ENCODE data around the gene DOC2A.

DOC2A gene

DNA sequence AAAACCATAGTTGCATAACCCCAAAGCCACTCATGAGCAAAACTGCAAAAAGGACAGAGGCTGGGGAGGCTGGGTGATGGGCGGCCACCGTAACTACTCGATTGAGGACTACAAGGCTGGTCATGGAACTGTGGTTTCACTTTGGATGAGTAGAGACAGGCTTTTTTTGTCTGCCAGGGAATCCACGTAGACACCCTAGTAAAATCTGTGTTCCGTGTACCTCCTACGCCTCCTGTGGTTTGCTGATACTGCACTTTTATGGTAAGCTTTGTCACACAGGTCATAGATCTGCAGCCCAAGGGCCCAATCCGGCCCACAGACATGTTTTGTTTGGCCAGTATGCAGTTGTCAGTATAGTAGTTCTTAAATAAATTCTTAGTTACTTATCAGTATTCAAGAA, 22.4 kb upstream of the DOC2A start:
- H3K27me3 Mint-ChIP-seq, result peaks cover 54 to 73% of the 10 kb centered on the region in 2 donors
- H3K4me1 Mint-ChIP-seq (ENCODE audit: low read depth in 2 of 2), result peaks cover 5 to 8% of the 10 kb centered on the region in 2 donors
- no peak for ATAC-seq (replicated peaks)

DNA sequence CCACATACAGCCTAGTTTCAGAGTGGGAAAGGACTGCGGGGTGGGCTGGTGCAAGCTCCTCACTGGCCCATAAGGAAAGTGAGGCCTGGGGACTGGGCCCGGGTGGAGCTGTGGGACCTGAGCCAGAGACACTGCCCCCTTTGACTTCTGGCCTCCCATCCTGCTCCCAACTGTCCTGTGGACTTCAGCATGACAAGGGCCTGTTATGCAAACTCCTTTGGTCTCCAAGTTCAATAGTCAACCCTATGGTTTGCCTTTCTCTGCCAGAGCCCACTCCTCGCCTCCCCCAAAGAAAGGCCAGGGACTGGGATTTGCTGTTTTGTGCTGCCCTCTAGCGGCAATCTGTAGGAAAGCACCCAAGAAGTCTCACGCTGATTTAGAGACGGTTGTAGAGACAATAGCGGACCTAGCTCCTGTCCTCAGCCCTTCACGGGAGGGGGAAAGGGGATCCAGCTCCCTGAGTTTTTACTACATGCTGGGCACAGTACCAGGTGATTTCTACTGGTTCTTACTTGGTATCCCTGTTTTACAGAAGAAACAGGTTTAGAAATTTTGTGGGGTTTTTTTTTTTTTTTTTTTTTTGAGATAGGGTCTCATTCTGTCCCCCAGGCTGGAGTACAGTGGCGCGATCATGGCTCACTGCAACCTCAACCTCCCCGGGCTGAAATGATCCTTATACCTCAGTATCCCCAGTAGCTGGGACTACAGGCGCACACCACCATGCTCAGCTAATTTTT, 21.4 kb upstream of the DOC2A start:
- ATAC-seq (replicated peaks) (peak; percentile 69), DNase-seq (peak; percentile 50 to 65 (median 57))
- peak overlapping the region; percentile 40 to 54 for H3K4me3 Mint-ChIP-seq
- H3K36me3 Mint-ChIP-seq (ENCODE audit: insufficient read depth), result no peaks in the 10 kb centered on the region
- H3K27ac Mint-ChIP-seq, result no peak overlapping the region
- H3K4me1 Mint-ChIP-seq (ENCODE audit: low read depth in 2 of 2), result peaks cover 5 to 8% of the 10 kb centered on the region in 2 donors
- H3K9me3 Mint-ChIP-seq, result no peaks in the 10 kb centered on the region
- peaks cover 64 to 83% of the 10 kb centered on the region in 2 donors for H3K27me3 Mint-ChIP-seq

More for the DNA sequence above, 22.4 kb upstream of the DOC2A start:
- no peak overlapping the region for H3K27ac Mint-ChIP-seq
- no peaks in the 10 kb centered on the region for H3K9me3 Mint-ChIP-seq
- no peak for DNase-seq
- no peak overlapping the region for H3K4me3 Mint-ChIP-seq
- no peaks in the 10 kb centered on the region for H3K36me3 Mint-ChIP-seq (ENCODE audit: insufficient read depth)

DNA sequence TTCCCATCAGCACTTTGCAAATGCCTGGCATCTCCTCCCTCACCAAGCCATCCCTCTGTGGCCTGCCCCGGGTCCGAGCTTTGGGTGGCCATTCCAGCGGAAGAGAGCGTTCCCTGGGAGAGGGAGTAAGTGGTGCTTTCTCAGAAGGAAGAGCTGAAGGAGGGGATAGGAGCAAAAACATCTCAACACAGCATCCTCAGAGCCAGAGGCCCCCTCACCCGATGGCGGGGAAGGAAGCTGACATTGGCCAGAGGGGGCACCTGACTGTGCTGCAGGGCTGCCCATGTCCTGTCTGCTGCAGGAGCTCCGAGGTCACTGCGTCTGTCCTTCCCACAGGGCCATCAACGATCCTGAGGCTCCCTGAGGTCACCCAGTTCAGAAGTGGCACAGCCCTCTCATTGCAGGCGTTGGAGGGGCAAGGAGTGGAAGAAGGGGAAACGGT, 20.7 kb upstream of the DOC2A start:
- Mint-ChIP-seq H3K27ac (no peak overlapping the region), H3K9me3 (no peaks in the 10 kb centered on the region), H3K36me3 (ENCODE audit: insufficient read depth) (no peaks in the 10 kb centered on the region), H3K4me3 (peak overlapping the region in 1 of 2 donors; percentile 25), H3K4me1 (ENCODE audit: low read depth in 2 of 2) (peaks cover 5 to 8% of the 10 kb centered on the region in 2 donors), H3K27me3 (peaks cover 71 to 90% of the 10 kb centered on the region in 2 donors)
- ATAC-seq (replicated peaks) (no peak), DNase-seq (no peak)

DNA sequence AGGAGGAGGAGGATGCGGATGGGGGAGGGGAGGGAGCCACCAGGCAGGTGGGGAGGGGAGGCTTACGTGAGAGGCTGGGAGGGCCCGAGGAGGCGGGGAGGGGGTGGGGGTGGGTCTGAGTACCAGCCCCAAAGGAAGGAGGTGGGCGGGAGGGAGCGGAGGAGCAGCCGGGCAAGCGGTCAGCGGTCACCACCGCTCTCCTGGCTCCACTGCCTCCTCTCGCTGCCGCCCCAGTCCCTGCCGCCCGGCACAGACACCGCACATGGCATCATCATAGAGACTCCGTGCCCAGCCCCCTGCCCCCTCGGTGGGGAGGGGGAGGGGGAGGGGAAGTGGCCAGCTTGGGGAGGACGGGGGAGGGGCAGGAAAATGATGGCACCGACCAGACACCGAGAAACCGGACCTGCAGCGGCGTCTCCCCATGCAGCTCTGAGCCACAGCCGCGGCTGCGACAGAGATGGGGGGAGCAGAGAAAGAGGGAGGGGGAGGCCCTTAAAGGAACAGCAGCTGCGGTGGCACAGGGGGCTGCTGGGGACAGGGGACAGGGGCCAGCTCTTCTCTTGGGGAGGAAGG, 20.1 kb upstream of the DOC2A start, which contains the start of gene TLCD3B:
Gene TLCD3B, minus strand, starts transcription at position 431 of the 573 bp plus-strand sequence. CDS start 744 bp downstream, outside the sequence.
- ATAC-seq (replicated peaks), result peak; percentile 31
- no peak for DNase-seq
- Mint-ChIP-seq H3K4me1 (ENCODE audit: low read depth in 2 of 2) (peaks cover 5 to 8% of the 10 kb centered on the region in 2 donors), H3K27me3 (peaks cover 74 to 95% of the 10 kb centered on the region in 2 donors), H3K27ac (no peak within 1 kb of the TSS), H3K9me3 (no peaks in the 10 kb centered on the region), H3K36me3 (ENCODE audit: insufficient read depth) (no peaks in the 10 kb centered on the region), H3K4me3 (peak within 1 kb of the TSS; percentile 40 to 71)

DNA sequence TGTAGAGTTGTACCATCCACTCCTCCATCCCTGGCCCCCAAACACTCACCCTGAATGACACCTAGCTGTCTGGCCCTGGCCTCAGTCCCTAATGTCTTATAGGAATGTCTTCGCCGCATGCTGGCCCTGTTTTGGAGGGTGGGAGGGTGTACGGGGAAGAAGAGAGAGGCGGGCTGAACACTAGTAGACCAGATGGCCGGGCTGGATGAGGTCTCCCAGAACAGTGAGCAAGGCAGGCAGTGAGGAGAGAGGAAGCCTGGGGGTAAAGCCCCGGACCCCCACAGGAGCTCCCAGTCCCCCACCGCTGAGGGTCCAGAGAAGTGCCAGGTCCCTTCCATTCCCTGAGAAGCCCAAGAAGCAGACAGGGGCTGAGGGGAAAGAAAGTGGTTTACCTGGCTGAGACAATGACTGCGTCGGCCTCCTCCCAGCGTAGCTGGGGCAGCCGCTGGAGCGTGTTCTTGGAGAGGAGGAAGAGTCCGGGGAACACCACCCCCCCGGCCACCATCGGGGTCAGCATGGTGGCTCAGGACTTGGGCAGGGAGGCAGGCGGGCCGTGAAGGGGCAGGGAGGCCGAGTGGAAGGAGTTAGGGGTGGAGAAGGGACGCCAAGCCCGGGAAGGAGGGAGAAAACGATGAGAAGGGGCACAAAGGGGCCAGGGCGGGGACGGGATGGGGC, 19.3 kb upstream of the DOC2A start:
- Mint-ChIP-seq H3K27me3 (peaks cover 74 to 95% of the 10 kb centered on the region in 2 donors), H3K27ac (no peak overlapping the region), H3K9me3 (no peaks in the 10 kb centered on the region), H3K36me3 (ENCODE audit: insufficient read depth) (no peaks in the 10 kb centered on the region), H3K4me3 (peak overlapping the region; percentile 40 to 71), H3K4me1 (ENCODE audit: low read depth in 2 of 2) (peaks cover 5 to 8% of the 10 kb centered on the region in 2 donors)
- DNase-seq (no peak), ATAC-seq (replicated peaks) (no peak)

DNA sequence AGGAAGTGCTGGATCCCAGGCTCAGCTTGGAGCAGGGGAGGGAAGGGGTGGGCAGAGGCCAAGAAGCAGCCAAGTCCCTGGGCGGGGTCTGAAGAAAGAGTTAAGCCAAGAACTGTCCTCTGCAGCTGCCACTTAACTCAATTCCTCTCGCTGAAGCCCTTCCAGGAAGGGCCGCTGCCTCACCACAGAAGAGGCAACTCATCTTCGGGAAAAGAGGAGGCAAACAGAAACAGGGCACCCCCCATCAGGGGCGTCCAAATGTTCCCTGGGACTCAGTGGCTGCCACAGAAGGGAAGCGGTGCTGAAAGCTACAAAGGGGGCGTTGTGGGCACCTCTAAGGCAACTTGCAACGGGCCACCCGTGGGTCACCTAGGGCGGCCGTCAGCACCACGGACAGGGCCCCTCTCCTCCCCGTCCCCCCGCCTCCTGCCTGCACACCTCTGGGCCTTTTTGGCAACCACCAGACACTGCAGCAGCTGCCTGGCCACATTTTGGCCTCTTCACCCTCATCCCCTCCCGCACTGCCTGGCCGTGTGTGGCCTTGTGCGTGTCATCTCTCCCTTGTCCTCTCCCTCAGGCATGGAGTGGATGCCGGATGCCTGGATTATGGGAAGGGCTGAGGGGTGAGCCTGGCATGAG, 17.7 kb upstream of the DOC2A start:
- DNase-seq (no peak), ATAC-seq (replicated peaks) (peak; percentile 37)
- H3K4me1 Mint-ChIP-seq (ENCODE audit: low read depth in 2 of 2), result peaks cover 5 to 9% of the 10 kb centered on the region in 2 donors
- H3K9me3 Mint-ChIP-seq, result no peaks in the 10 kb centered on the region
- peaks cover 70 to 93% of the 10 kb centered on the region in 2 donors for H3K27me3 Mint-ChIP-seq
- H3K27ac Mint-ChIP-seq, result no peak overlapping the region
- peak overlapping the region in 1 of 2 donors; percentile 43 for H3K4me3 Mint-ChIP-seq
- no peaks in the 10 kb centered on the region for H3K36me3 Mint-ChIP-seq (ENCODE audit: insufficient read depth)

DNA sequence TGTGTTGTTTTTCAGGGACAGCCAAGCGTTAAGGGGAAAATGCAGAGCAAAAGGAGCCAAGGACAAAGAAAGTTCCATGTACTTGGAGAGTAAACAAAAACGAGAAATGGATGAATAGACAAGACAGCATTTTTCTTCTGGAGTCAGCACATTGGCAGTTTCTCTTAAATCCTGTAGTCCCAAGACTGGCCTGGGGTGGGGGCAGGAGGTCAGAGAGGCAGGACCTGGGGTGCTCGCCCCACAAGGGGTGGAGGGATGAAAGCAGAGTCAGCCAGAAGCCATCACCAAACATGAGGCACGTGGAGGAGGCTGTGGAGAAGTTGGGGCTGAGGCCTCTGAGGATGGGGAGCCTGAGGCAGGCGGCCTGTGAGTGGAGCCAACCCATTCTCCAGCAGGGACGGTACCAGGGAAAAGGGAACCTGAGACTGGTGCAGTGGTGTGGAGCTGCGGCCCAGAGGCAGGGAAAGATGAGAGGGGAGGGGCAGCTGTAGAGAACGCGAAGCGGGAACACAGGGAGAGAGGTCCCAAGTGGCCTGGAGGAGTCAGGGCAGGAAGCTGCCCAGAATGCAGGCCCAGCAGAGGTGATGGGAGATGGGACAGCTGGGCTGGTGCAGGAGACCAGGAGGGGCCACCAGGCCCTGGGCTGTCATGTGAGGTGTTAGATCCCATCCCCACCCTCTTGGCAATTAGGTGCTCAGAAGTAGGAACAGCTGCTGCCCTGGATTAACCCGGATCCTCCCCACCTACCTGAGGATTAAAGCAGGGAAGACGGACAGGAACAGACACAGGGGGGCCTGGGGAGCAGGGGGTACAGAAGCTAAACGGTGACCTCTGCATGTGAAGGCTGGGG, 17.0 kb upstream of the DOC2A start:
- H3K4me3 Mint-ChIP-seq, result no peak overlapping the region
- H3K27me3 Mint-ChIP-seq, result peaks cover 66 to 86% of the 10 kb centered on the region in 2 donors
- no peaks in the 10 kb centered on the region for H3K9me3 Mint-ChIP-seq
- H3K27ac Mint-ChIP-seq, result no peak overlapping the region
- no peaks in the 10 kb centered on the region for H3K36me3 Mint-ChIP-seq (ENCODE audit: insufficient read depth)
- ATAC-seq (replicated peaks) (no peak), DNase-seq (no peak)
- peaks cover 5 to 9% of the 10 kb centered on the region in 2 donors for H3K4me1 Mint-ChIP-seq (ENCODE audit: low read depth in 2 of 2)

DNA sequence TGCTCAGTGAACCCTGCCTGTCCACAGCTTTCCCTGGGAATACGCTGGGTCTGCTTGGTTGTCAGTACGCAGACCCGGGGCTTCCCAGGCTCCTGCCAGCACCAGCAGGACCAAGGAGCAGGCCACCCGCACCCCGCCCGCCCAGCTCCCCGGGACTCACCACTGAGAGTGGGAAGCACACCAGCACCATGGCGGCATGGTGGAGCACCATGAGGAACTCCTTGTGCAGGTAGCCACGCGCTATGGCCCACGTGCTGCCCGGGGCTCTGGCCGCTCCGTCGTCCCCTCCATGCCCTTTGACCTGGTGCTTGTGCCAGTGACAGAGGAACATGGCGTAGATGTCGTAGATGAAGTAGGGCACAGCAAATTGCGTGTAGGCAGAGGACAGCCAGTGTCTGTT, 15.6 kb upstream of the DOC2A start:
- ATAC-seq (replicated peaks) (no peak), DNase-seq (no peak)
- no peak overlapping the region for H3K4me3 Mint-ChIP-seq
- H3K4me1 Mint-ChIP-seq (ENCODE audit: low read depth in 2 of 2), result peaks cover under 1 to 9% of the 10 kb centered on the region in 2 donors
- no peaks in the 10 kb centered on the region for H3K36me3 Mint-ChIP-seq (ENCODE audit: insufficient read depth)
- peak overlapping the region; percentile 22 to 76 for H3K27ac Mint-ChIP-seq
- peaks cover 54 to 73% of the 10 kb centered on the region in 2 donors for H3K27me3 Mint-ChIP-seq
- no peaks in the 10 kb centered on the region for H3K9me3 Mint-ChIP-seq

DNA sequence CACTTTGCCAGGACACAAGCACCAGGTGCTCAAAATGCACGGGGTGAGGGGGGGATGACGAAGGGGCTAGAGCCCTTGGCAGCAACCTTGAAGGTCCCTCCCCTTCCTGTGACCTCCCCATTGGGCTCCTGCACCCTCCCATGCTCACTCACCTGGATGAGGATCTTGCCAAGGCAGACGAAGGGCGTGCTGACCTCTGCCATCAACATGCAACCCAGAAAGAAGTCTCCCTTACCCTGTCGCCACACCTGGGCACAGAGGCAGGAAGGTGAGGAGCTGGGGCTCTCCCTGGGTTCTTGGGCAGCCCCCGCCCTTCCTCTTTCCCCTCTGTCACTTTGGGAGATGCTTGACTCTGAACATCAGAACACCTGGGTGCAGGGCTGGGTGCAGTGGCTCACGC, 14.7 kb upstream of the DOC2A start:
- H3K27ac Mint-ChIP-seq, result no peak overlapping the region
- peaks cover 9 to 14% of the 10 kb centered on the region in 2 donors for H3K4me1 Mint-ChIP-seq (ENCODE audit: low read depth in 2 of 2)

DNA sequence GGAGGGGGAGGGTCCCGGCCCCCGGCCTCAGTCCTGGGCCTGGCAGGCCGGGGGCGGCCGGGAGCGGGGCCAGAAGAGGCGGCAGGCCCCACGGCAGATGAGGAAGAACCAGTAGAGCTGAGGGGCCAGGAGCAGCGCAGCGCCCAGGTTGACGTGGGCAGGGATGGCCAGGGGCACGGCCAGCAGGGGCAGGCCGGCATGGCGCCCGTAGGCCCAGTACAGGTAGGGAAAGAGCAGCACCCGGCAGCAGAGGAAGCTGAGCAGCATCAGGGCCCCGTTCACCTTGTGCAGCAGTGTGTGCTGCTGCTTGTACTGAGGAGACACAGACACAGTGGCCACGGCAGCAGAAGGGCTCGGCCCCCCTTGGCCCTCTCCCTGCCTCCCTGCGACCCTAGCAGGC, 14.3 kb upstream of the DOC2A start:
- no peaks in the 10 kb centered on the region for H3K36me3 Mint-ChIP-seq (ENCODE audit: insufficient read depth)
- peaks cover 48 to 61% of the 10 kb centered on the region in 2 donors for H3K27me3 Mint-ChIP-seq
- DNase-seq, result no peak
- no peak overlapping the region for H3K4me3 Mint-ChIP-seq
- H3K27ac Mint-ChIP-seq, result no peak overlapping the region
- no peak for ATAC-seq (replicated peaks)
- peaks cover 9 to 12% of the 10 kb centered on the region in 2 donors for H3K4me1 Mint-ChIP-seq (ENCODE audit: low read depth in 2 of 2)
- no peaks in the 10 kb centered on the region for H3K9me3 Mint-ChIP-seq

More for the DNA sequence above, 14.7 kb upstream of the DOC2A start:
- DNase-seq (no peak), ATAC-seq (replicated peaks) (no peak)
- Mint-ChIP-seq H3K4me3 (no peak overlapping the region), H3K27me3 (peaks cover 52 to 66% of the 10 kb centered on the region in 2 donors), H3K9me3 (no peaks in the 10 kb centered on the region), H3K36me3 (ENCODE audit: insufficient read depth) (no peaks in the 10 kb centered on the region)

DNA sequence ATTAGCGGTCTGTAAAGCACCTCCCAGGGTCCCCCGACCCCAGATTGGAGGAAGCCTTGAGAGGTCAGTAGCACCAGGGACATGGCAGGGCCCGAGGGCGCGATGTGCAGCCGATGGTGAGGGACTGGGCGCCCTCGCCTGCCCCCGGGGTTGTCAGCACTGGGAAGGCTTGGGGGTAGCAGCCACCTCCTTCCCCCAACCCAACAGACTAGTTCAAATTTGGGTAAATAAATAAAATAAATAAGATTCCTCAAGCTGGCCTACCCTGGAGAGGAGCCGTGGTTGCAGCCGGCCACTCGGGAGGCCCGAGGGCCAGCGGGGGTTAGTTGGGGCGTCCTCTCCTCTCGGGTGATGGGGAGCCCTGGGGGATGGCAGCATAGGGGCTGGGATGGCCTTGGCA, 13.6 kb upstream of the DOC2A start:
- H3K27me3 Mint-ChIP-seq, result peaks cover 41 to 54% of the 10 kb centered on the region in 2 donors
- ATAC-seq (replicated peaks) (no peak), DNase-seq (no peak)
- H3K27ac Mint-ChIP-seq, result no peak overlapping the region
- no peak overlapping the region for H3K4me3 Mint-ChIP-seq
- no peaks in the 10 kb centered on the region for H3K9me3 Mint-ChIP-seq
- peaks cover 9 to 12% of the 10 kb centered on the region in 2 donors for H3K4me1 Mint-ChIP-seq (ENCODE audit: low read depth in 2 of 2)
- no peaks in the 10 kb centered on the region for H3K36me3 Mint-ChIP-seq (ENCODE audit: insufficient read depth)

DNA sequence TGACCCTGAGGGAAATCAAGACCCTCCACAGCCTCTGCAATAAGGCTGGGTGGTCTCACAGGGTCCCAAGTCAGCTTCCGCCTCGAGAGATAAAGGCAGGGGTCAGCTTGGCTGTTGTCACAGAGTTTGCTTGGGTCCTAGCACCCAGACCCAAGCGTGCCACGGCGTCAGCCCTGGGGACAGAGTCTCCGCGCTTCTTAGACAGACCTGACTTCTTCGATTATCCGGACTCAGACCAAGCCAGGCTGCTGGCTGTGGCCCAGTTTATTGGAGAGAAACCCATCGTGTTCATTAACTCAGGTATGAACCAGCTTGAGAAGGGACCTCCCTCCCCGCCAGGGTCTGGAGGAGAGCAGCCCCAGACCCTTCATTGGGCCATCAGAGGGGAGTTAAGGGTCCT, 12.8 kb upstream of the DOC2A start:
- H3K9me3 Mint-ChIP-seq, result no peaks in the 10 kb centered on the region
- no peak overlapping the region for H3K4me3 Mint-ChIP-seq
- peaks cover 33 to 46% of the 10 kb centered on the region in 2 donors for H3K27me3 Mint-ChIP-seq
- ATAC-seq (replicated peaks) (no peak), DNase-seq (no peak)
- no peak overlapping the region for H3K27ac Mint-ChIP-seq
- no peaks in the 10 kb centered on the region for H3K36me3 Mint-ChIP-seq (ENCODE audit: insufficient read depth)
- H3K4me1 Mint-ChIP-seq (ENCODE audit: low read depth in 2 of 2), result peaks cover 9 to 12% of the 10 kb centered on the region in 2 donors

Data from effector memory CD8-positive, alpha-beta T cell (primary cell).